ENCODE data around the gene CLCN4. TPM values are rescaled to one million over a fixed set of nuclear protein-coding genes. Genes with fewer than 3 reads are reported as not detected.

CLCN4 gene
- total and polyA plus RNA-seq, 2 of the 8 experiments (the other 6 are each of a cell fraction or from before 2014, with no cell fraction given): 3.3 to 11.2 TPM

DNA sequence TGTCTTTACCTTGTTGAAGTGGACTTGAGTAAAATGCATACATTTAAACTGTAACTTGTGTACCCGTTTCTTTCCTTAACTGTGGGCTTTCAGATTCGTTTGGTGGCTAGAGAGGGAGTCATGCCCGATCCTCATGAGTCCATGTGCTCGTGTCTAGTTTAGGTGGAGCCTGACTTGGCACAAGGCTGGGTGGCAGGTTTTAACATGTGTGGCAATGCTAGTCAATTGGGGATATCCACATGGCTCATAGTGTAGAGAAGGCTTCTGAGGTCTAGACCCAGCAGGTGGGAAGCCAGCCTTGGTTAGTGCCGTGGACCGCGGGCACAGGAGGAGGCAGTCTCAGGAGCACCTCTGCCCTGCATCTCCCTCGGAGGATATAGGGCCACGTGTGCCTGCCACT lies 48.5 kb upstream of the CLCN4 start:
- Histone ChIP-seq H2BK15ac (ENCODE audit: low read length) (no peak overlapping the region), H3K9me3 (ENCODE audit: insufficient read depth in 2 of 2, low read depth in 1 of 2, low read length in 1 of 2) (no peaks in the 10 kb centered on the region), H2BK5ac (ENCODE audit: low read depth, low read length) (no peak overlapping the region), H3K4me2 (ENCODE audit: insufficient read depth in 1 of 2, low read depth in 2 of 2, low read length in 2 of 2) (no peak overlapping the region), H3K27me3 (replicated peaks in 1 of 4; ENCODE audit: control insufficient read depth in 3 of 4, extremely low read depth in 1 of 4, insufficient read depth in 3 of 4, low read length in 3 of 4) (no peaks in the 10 kb centered on the region), H3K27ac (ENCODE audit: low read depth, low read length) (no peak overlapping the region), H3K4me3 (ENCODE audit: extremely low read depth in 1 of 4, insufficient read depth in 2 of 4, low read depth in 3 of 4, low read length in 4 of 4) (no peak overlapping the region), H3K4ac (replicated peaks; ENCODE audit: insufficient read length, low read depth, low read length) (no peak overlapping the region), H3K23ac (ENCODE audit: insufficient read length) (no peak overlapping the region), H3K14ac (ENCODE audit: insufficient read length) (no peak overlapping the region), H3K79me2 (ENCODE audit: control insufficient read depth in 1 of 2, insufficient read depth in 2 of 2, low read length in 2 of 2) (no peaks in the 10 kb centered on the region), H2AFZ (ENCODE audit: low read length) (no peak overlapping the region), H2AK5ac (ENCODE audit: low read depth, low read length) (no peak overlapping the region), H2BK120ac (replicated peaks; ENCODE audit: low read depth, low read length) (no peak overlapping the region), H3K56ac (replicated peaks; ENCODE audit: insufficient read length, low read depth, low read length) (no peak overlapping the region), H4K91ac (replicated peaks; ENCODE audit: insufficient read length, low read length) (no peak overlapping the region), H3K23me2 (ENCODE audit: low read depth, low read length) (no peaks in the 10 kb centered on the region), H2BK12ac (ENCODE audit: low read depth, low read length) (no peak overlapping the region), H4K5ac (ENCODE audit: insufficient read length, low read depth, low read length) (no peak overlapping the region), H3K9ac (replicated peaks in 1 of 4; ENCODE audit: extremely low read depth in 1 of 4, low read depth in 3 of 4, low read length in 3 of 4) (no peak overlapping the region), H3K79me1 (ENCODE audit: low read depth, low read length) (no peaks in the 10 kb centered on the region), H2BK20ac (ENCODE audit: low read length) (no peak overlapping the region), H3K18ac (ENCODE audit: extremely low read depth, low read length) (no peak overlapping the region), H4K20me1 (replicated peaks in 1 of 2; ENCODE audit: control insufficient read depth in 1 of 2, insufficient read depth in 2 of 2, low read length in 2 of 2) (no peaks in the 10 kb centered on the region), H4K8ac (ENCODE audit: extremely low read depth, insufficient read depth, low read length) (no peak overlapping the region), H3K4me1 (replicated peaks in 1 of 4; ENCODE audit: control insufficient read depth in 3 of 4, insufficient read depth in 4 of 4, low read length in 3 of 4) (peaks cover 0 to 3% (median 0%) of the 10 kb centered on the region in 4 experiments; a peak in 1 of 7 replicates), H3K36me3 (ENCODE audit: control insufficient read depth in 2 of 4, insufficient read depth in 4 of 4, low read length in 3 of 4) (peaks cover 0 to 2% (median 0%) of the 10 kb centered on the region in 4 experiments; a peak in 1 of 8 replicates)
- POLR2A ChIA-PET (ENCODE audit: partially characterized antibody): no interaction called here
- WGBS, 2 experiments (ENCODE audit: extremely low coverage in 1 of 2, insufficient coverage in 1 of 2, insufficient read length in 1 of 2, insufficient replicate concordance in 2 of 2, low coverage in 1 of 2, low lambda C conversion rate in 2 of 2, missing lambda C conversion rate in 1 of 2): 86% methylated on average over 6 of the region's 9 CpGs; no CpG with 5 or more reads in 1 of the 2 experiments
- FAIRE-seq: no peak
- DNase-seq (ENCODE audit: low read depth in 1 of 2, low spot score in 2 of 2): no peak
- CTCF ChIA-PET (ENCODE audit: partially characterized antibody): interaction anchor here (0.6 to 2.0 kb wide), 3 partner anchors 11 to 250 kb away, joined by 3 to 7 read pairs (median 3); no protein-coding TSS in a partner anchor
- TF ChIP-seq YY1 (IDR thresholded peaks at IDR 0.05; ENCODE audit: low read depth, low read length) (no peak), SP4 (IDR thresholded peaks at IDR 0.05; ENCODE audit: low read length) (no peak), SAP30 (IDR thresholded peaks at IDR 0.05; ENCODE audit: insufficient read depth, insufficient replicate concordance, low read length) (no peak), SIX5 (IDR thresholded peaks at IDR 0.05; ENCODE audit: low read depth, low read length) (no peak), EP300 (IDR thresholded peaks at IDR 0.05; ENCODE audit: borderline replicate concordance in 1 of 2, low read depth in 2 of 2, low read length in 2 of 2) (no peak), SIN3A (conservative IDR thresholded peaks at IDR 0.05 in 1 of 2, IDR thresholded peaks at IDR 0.05 in 1 of 2; ENCODE audit: low read depth in 1 of 2, low read length in 2 of 2) (no peak), SIRT6 (IDR thresholded peaks at IDR 0.05; ENCODE audit: low read length) (no peak), PHF8 (conservative IDR thresholded peaks at IDR 0.05; ENCODE audit: low read depth, low read length) (no peak), CBX8 (IDR thresholded peaks at IDR 0.05; ENCODE audit: borderline replicate concordance, low read depth, low read length) (no peak), BRCA1 (IDR thresholded peaks at IDR 0.05; ENCODE audit: low read depth, low read length) (no peak), TAF1 (IDR thresholded peaks at IDR 0.05; ENCODE audit: low read depth, low read length) (no peak), BACH1 (IDR thresholded peaks at IDR 0.05; ENCODE audit: low read length) (no peak), HDAC6 (IDR thresholded peaks at IDR 0.05; ENCODE audit: low read depth, low read length) (no peak)
- TF ChIP-seq, protein P1, sequence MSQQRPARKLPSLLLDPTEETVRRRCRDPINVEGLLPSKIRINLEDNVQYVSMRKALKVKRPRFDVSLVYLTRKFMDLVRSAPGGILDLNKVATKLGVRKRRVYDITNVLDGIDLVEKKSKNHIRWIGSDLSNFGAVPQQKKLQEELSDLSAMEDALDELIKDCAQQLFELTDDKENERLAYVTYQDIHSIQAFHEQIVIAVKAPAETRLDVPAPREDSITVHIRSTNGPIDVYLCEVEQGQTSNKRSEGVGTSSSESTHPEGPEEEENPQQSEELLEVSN (IDR thresholded peaks at IDR 0.05): no peak
